HepG2 (cell line): ENCODE measurements around the gene OSBPL10. TPM values are rescaled to one million over a fixed set of nuclear protein-coding genes. Genes with fewer than 3 reads are reported as not detected.
A peak's percentile ranks its signal among the peaks of the same experiment; 100 is the strongest.

ENCODE experiments used
- ATAC-seq: fragments of 200-7000 bp; cut with Tn5 transposase; 3 replicates; pipeline ENCODE4 v1.9.1; 2020; ENCODE audit warnings: mild to moderate bottlenecking, moderate library complexity
- BruUV-seq: library from RNA; stranded (reverse); fragments of 400-500 nt; replicated peaks from 2 replicates; lab custom pipeline; 2021; lab: Mats Ljungman, UMichigan
- CTCF ChIA-PET: fragments of 300-600 bp; formaldehyde crosslinking; extraction: SDS; loops from one replicate; lab custom pipeline; 2021; ENCODE audit warnings: low total read pairs, inconsistent platforms, low intra/inter-chr PET ratio; lab: Yijun Ruan, JAX
- POLR2A ChIA-PET: fragments of 350-600 bp; sonication (Branson Sonifier 250); formaldehyde crosslinking; loops from one replicate; lab custom pipeline; 2020; ENCODE audit warnings: antibody characterized with exemption, inconsistent platforms; lab: Yijun Ruan, JAX
- DNase-seq: peaks from one replicate; pipeline ENCODE4 v3.0.0-alpha.2; 2015; ENCODE audit warnings: low spot score
- FAIRE-seq: peaks from 3 replicates; lab custom pipeline; 2011; peaks lifted over from hg19 to GRCh38; lab: Jason Lieb, UNC
- H2AFZ ChIP-seq: one replicate; pipeline ENCODE4 v1.6.1; 2011; ENCODE audit warnings: low read length, inconsistent platforms
- H3K27ac ChIP-seq: fragments of 300-600 bp; 3 replicates; pipeline ENCODE4 v1.8.0; 2011; ENCODE audit warnings: mixed run types, mild to moderate bottlenecking, mixed read lengths, low read length, inconsistent platforms; ENCODE audit not compliant: insufficient read depth; ENCODE audit errors: extremely low read length
- H3K27me3 ChIP-seq, 2 experiments: fragments of 200-600 bp in 1 of 2; 2 replicates in 1 of 2; 3 replicates in 1 of 2; pipeline versions ENCODE4 v1.6.0 to v1.8.0; 2011; ENCODE audit warnings: low read length in 2 of 2, mild to moderate bottlenecking in 2 of 2, moderate library complexity in 2 of 2, inconsistent platforms in 1 of 2; ENCODE audit not compliant: insufficient read depth in 2 of 2, control insufficient read depth in 1 of 2
- H3K36me3 ChIP-seq, 2 experiments: fragments of 200-600 bp in 1 of 2; replicated peaks in 1 of 2; 2 replicates in 1 of 2; 3 replicates in 1 of 2; pipeline versions ENCODE4 v1.5.1 to v1.8.0; 2011; ENCODE audit warnings: low read length in 2 of 2, inconsistent platforms in 1 of 2; ENCODE audit not compliant: insufficient read depth in 2 of 2, control insufficient read depth in 1 of 2
- H3K4me1 ChIP-seq: 2 replicates; pipeline ENCODE4 v1.5.1; 2012; ENCODE audit warnings: low read length, inconsistent platforms; ENCODE audit not compliant: insufficient read depth
- H3K4me2 ChIP-seq: 2 replicates; pipeline ENCODE4 v1.6.0; 2011; ENCODE audit warnings: low read depth, low read length, inconsistent platforms
- H3K4me3 ChIP-seq, 3 experiments: fragments of 200-600 bp in 1 of 3; sonication (generic), shearing (Covaris generic) in 1 of 3; replicated peaks in 1 of 3; 2 replicates each; pipeline ENCODE4 v1.5.1; 2011 to 2016; ENCODE audit warnings: low read length in 3 of 3, inconsistent platforms in 2 of 3, low read depth in 2 of 3, mild to moderate bottlenecking in 2 of 3, control low read depth in 1 of 3, mixed read lengths in 1 of 3; ENCODE audit not compliant: insufficient read depth in 1 of 3
- H3K79me2 ChIP-seq: one replicate; pipeline ENCODE4 v1.6.1; 2011; ENCODE audit warnings: low read length, inconsistent platforms; ENCODE audit not compliant: insufficient read depth
- H3K9ac ChIP-seq: 2 replicates; pipeline ENCODE4 v1.6.0; 2011; ENCODE audit warnings: mild to moderate bottlenecking, low read depth, low read length, inconsistent platforms; ENCODE audit not compliant: insufficient read depth
- H3K9me3 ChIP-seq: 2 replicates; pipeline ENCODE4 v1.5.1; 2012; ENCODE audit warnings: mild to moderate bottlenecking, low read length
- H4K20me1 ChIP-seq: 2 replicates; pipeline ENCODE4 v1.6.0; 2011; ENCODE audit warnings: inconsistent platforms, mild to moderate bottlenecking, low read length, moderate library complexity; ENCODE audit not compliant: insufficient read depth
- CC2D1A ChIP-seq: sonication (generic); formaldehyde crosslinking; IDR thresholded peaks from 2 replicates; pipeline ENCODE4 v1.8.1; 2023; ENCODE audit warnings: mild to moderate bottlenecking, missing genetic modification reagents
- KAT8 ChIP-seq: IDR thresholded peaks from 2 replicates; pipeline ENCODE4 v1.6.1; 2016; ENCODE audit warnings: missing genetic modification reagents, missing compliant biosample characterization
- KLF13 ChIP-seq: sonication (generic); formaldehyde crosslinking; IDR thresholded peaks from 2 replicates; pipeline ENCODE4 v1.4.0; 2020; ENCODE audit warnings: mild to moderate bottlenecking, missing genetic modification reagents
- KLF9 ChIP-seq: IDR thresholded peaks from 2 replicates; pipeline ENCODE4 v1.6.1; 2016; ENCODE audit warnings: low read depth
- ZBTB21 ChIP-seq: sonication (generic); formaldehyde crosslinking; IDR thresholded peaks from 2 replicates; pipeline ENCODE4 v1.4.0; 2020; ENCODE audit warnings: missing genetic modification reagents
- ZBTB40 ChIP-seq, 2 experiments: fragments of 450-650 bp in 1 of 2; sonication (generic) in 1 of 2; formaldehyde crosslinking in 1 of 2; IDR thresholded peaks; 2 replicates each; pipeline versions ENCODE4 v1.6.1 to v1.8.0; 2016 to 2022; ENCODE audit warnings: antibody characterized with exemption in 1 of 2, mild to moderate bottlenecking in 1 of 2, missing genetic modification reagents in 1 of 2
- ZBTB7A ChIP-seq: sonication (generic); formaldehyde crosslinking; IDR thresholded peaks from 2 replicates; pipeline ENCODE4 v1.8.0; 2022; ENCODE audit warnings: mild to moderate bottlenecking, missing genetic modification reagents
- ZNF329 ChIP-seq: sonication (generic); formaldehyde crosslinking; IDR thresholded peaks from 2 replicates; pipeline ENCODE4 v1.9.0; 2021; ENCODE audit warnings: low read depth, mild to moderate bottlenecking, missing genetic modification reagents
- WGBS: methylation state at CpG from one replicate; pipeline ENCODE4 v1.1.6; 2017; ENCODE audit warnings: low lambda C conversion rate; 5-methylcytosine and 5-hydroxymethylcytosine counted together
- in situ Hi-C: cut with HindIII; loops from 2 replicates; pipeline ENCODE4 v1.10.0; 2017; ENCODE audit warnings: low pct_unique_long_range_greater_than_20kb; ENCODE audit not compliant: extremely low pct_ligation_motif_present
- intact Hi-C: fragments of 100-400 bp; cut with micrococcal nuclease; formaldehyde crosslinking; loops from one replicate; pipeline ENCODE4 v1.10.0; 2022; ENCODE audit not compliant: unreplicated experiment
- polyA plus RNA-seq, 8 experiments: library from polyadenylated mRNA; depleted of rRNA in 3 of 8; stranded (reverse) in 7 of 8; unstranded in 1 of 8; fragments of >200 nt; fragmentation: Illumina TruSeq in 4 of 8; extraction: Trizol in 4 of 8; gene quantifications; 2 replicates each; pipeline versions ENCODE4 v1.2.1 to v1.2.3, GENCODE V29; 2011 to 2016; ENCODE audit warnings: low read depth in 4 of 8, missing spikeins in 1 of 8, mixed read lengths in 1 of 8; ENCODE audit not compliant: insufficient read depth in 1 of 8
- total RNA-seq, 5 experiments: library from RNA; depleted of rRNA; stranded (reverse); fragments of >200 nt; fragmentation: Illumina TruSeq; extraction: Trizol; gene quantifications; 2 replicates each; pipeline ENCODE4 v1.2.3, GENCODE V29; 2016; ENCODE audit warnings: low read depth in 1 of 5

OSBPL10 gene
- total and polyA plus RNA-seq, 2 of the 13 experiments (the other 11 are each of a cell fraction or from before 2014, with no cell fraction given), result 10.3 to 28.6 TPM

DNA sequence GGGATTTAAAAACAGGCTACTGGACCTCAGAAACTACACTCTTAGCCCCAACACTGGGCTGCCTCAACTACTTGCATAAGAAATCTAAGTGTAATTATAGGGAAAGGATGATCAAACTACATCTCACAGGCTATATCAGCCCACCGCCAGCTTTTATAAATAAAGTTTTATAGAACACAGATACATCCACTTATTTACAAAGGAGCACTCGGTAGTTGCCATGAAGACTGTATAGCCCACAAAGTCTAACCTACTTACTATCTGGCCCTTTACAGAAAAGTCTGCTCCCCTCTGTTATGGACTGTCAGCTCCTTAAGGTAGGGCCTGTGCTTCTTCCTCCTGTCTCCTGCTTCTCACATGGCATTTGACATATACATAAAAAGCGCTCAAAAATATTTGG, 9.5 kb downstream of the OSBPL10 start:
- no peak for ATAC-seq
- no peaks in the 10 kb centered on the region for H4K20me1 ChIP-seq
- peaks cover 100% of the 10 kb centered on the region for H3K4me1 ChIP-seq
- FAIRE-seq, result no peak
- H3K27ac ChIP-seq, result no peak overlapping the region
- H3K9me3 ChIP-seq, result no peaks in the 10 kb centered on the region
- WGBS, result 100% methylated on average over 3 of the region's 3 CpGs
- ChIA-PET POLR2A (no interaction called here), CTCF (no interaction called here)
- H3K36me3 ChIP-seq, result no peaks in the 10 kb centered on the region
- no peak for DNase-seq
- H2AFZ ChIP-seq, result no peak overlapping the region
- H3K27me3 ChIP-seq, result no peaks in the 10 kb centered on the region
- BruUV-seq, result no TSS peak
- TF ChIP-seq ZBTB40 (IDR thresholded peaks at IDR 0.05) (peak; percentile 46), ZBTB40 (CRISPR knock-in tag; IDR thresholded peaks at IDR 0.05) (peak; percentile 76; the same call in 1 of the 2 replicates), KLF13 (no peak), ZBTB21 (CRISPR knock-in tag) (no peak), ZBTB7A (CRISPR knock-in tag) (no peak), ZNF329 (no peak), KLF9 (CRISPR knock-in tag) (no peak), CC2D1A (no peak), KAT8 (no peak)
- no peak overlapping the region for H3K9ac ChIP-seq
- no peak overlapping the region for H3K4me3 ChIP-seq
- H3K4me2 ChIP-seq, result no peak overlapping the region
- intact Hi-C loops, result loop anchor here (5.0 kb wide), 1 partner anchor 54 kb away; no protein-coding TSS in a partner anchor
- in situ Hi-C loops, result no loop called here
- H3K79me2 ChIP-seq, result peaks cover 86% of the 10 kb centered on the region
